HG02588 (cell line): ENCODE measurements around the gene MDH1.
A peak's percentile ranks its signal among the peaks of the same experiment; 100 is the strongest.
"Not testable (repeated sequence)": the region's sequence is repeated elsewhere in the genome, so short reads cannot be mapped to it uniquely, and the experiment has no call there.

Source experiments
- ATAC-seq: cut with Tn5 transposase; IDR thresholded peaks from one replicate; pipeline ENCODE4 v1.9.1; 2021; ENCODE audit warnings: mild to moderate bottlenecking, moderate library complexity; ENCODE audit not compliant: unreplicated experiment

MDH1 gene

GRCh38 chr2:63588385-63589147, at the start of gene MDH1, which contains the start of gene WDPCP:
Gene MDH1, plus strand, starts transcription at chr2:63588963. Its CDS starts 81 bp downstream, at chr2:63589044.
Gene WDPCP, minus strand, starts transcription at chr2:63588477. Its CDS starts 206 bp downstream, at chr2:63588271.
- peak; percentile 83 for ATAC-seq

GRCh38 chr2:63539416-63540162, 49.2 kb upstream of the MDH1 start:
- no peak for ATAC-seq

GRCh38 chr2:63544017-63544627, 44.6 kb upstream of the MDH1 start:
- no peak for ATAC-seq

GRCh38 chr2:63545023-63545422, 43.7 kb upstream of the MDH1 start:
- ATAC-seq, result no peak

GRCh38 chr2:63553049-63553448, 35.7 kb upstream of the MDH1 start:
- ATAC-seq, result no peak

- ATAC-seq, result no peak
Measured at GRCh38 chr2:63555299-63555698, 33.5 kb upstream of the MDH1 start.

GRCh38 chr2:63555931-63556330, 32.8 kb upstream of the MDH1 start:
- no peak for ATAC-seq

- ATAC-seq, result not testable (repeated sequence)
Measured at GRCh38 chr2:63557819-63558218, 30.9 kb upstream of the MDH1 start.

- ATAC-seq, result not testable (repeated sequence)
Measured at GRCh38 chr2:63558922-63559321, 29.8 kb upstream of the MDH1 start.

GRCh38 chr2:63562751-63563150, 26.0 kb upstream of the MDH1 start:
- no peak for ATAC-seq

GRCh38 chr2:63569740-63570139, 19.0 kb upstream of the MDH1 start:
- ATAC-seq, result peak; percentile 79

- no peak for ATAC-seq
Measured at GRCh38 chr2:63571291-63571690, 17.5 kb upstream of the MDH1 start.

- ATAC-seq, result no peak
Measured at GRCh38 chr2:63572001-63572400, 16.8 kb upstream of the MDH1 start.

GRCh38 chr2:63573026-63573425, 15.7 kb upstream of the MDH1 start:
- ATAC-seq, result not testable (repeated sequence)

- not testable (repeated sequence) for ATAC-seq
Measured at GRCh38 chr2:63573726-63574345, 14.9 kb upstream of the MDH1 start.

GRCh38 chr2:63576546-63576945, 12.2 kb upstream of the MDH1 start:
- no peak for ATAC-seq

- ATAC-seq, result no peak
Measured at GRCh38 chr2:63578767-63579166, 10.0 kb upstream of the MDH1 start.

- ATAC-seq, result no peak
Measured at GRCh38 chr2:63580651-63581297, 8.0 kb upstream of the MDH1 start.

GRCh38 chr2:63581298-63581961, 7.3 kb upstream of the MDH1 start:
- no peak for ATAC-seq

- no peak for ATAC-seq
Measured at GRCh38 chr2:63582873-63583272, 5.9 kb upstream of the MDH1 start.
